CD4-positive, alpha-beta T cell treated with Interleukin-10 for 1 hour (primary cell): Measurements from ENCODE around the gene CENPB.

Source experiments
- DNase-seq: peaks from one replicate; pipeline ENCODE4 v3.0.0-alpha.2; 2020

CENPB gene

DNA sequence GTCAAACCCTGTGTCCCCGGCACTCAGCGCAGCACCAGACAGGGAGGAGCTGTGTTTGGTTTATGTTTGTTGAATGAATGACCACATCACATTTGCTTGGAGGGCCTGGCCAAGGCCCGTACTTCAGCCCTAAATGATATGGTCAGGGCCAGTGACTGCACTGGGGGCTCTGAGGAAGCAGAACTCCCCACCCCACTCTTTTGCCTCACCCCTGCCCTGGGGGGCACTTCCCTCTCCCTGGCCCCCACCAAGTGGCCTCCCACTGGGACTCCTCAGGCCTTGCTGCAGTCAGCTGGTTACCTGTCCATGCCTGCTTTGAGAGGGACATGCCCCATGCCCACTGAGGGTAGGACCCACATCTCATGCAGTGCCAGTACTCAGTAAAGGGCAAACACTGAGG, 21.9 kb downstream of the CENPB start:
- no peak for DNase-seq

DNA sequence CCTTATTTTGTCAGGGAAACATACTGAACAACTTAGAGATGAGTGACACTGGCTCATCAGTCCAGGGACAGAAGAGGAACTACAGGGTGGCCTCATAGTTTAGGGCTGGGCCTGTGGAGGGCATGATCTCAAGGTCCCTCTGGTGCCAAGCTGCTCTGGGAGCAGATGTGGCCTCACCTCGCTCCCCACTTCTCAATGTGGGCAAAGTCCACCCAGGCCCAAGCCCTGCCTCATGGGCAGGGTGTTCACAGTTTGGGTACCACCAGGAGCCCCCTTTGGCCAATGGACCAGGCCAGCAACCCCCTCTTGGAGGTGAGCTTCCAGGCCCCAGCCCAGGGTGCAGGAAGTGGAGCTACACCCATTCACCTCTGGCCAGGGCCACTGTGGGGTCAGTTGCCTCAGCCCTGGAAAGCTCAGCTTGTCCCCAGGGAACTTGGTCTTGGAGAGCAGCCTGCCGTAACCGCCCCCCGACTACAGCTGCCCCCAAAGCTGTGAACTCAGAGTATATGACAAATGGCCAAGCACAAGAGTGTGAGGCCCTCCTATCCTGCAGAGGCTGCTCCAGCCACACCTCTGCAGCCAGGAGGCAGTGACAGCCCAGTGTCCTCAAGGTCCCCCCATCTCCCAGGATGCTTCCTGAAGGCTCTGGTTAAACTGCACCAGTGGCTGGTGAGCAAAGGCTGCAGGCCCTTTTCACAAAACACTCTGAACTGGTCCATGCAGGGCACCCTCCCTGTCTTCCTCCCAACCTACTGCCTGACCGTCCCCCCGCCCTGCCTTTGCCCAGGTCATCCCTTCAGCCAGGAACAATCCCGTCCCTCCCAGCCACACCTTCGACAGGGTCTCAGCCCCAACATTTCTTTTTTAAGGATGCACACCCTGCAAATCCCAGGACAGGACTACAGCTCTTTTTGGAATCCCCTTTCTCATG, 22.6 kb downstream of the CENPB start:
- DNase-seq: no peak

DNA sequence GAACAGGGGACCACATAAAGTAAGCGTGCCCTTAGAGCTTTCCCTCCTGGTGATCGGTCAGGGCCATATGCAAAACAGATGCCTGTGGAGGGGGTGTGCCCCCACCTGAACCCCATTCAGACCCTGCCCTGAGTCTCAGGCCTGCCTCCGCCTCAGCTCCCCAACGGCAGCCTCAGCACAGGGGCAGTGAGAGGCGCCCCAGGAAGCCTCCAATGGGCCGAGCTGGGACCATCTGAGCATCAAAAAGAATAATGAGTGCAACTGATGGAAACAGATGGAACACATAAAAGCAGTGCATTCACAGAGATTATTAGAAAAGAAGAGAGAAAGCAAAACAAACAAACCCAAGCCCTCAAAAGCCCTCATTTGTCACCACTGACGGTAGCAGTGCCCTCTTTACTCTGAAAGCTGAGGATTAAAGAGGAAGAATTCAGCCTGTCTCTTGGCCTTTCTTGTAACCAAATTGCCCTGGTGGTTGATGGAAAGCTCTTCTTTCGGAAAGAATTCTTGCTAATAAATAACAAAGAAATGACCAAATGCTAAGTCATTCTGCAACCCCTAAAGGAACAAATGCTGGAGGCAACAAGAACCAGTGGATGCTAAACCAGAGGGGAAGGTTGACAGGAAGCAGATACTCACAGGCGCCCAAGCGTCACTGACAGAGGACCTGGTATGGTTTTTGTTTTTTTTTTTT, 25.7 kb downstream of the CENPB start:
- DNase-seq: no peak

DNA sequence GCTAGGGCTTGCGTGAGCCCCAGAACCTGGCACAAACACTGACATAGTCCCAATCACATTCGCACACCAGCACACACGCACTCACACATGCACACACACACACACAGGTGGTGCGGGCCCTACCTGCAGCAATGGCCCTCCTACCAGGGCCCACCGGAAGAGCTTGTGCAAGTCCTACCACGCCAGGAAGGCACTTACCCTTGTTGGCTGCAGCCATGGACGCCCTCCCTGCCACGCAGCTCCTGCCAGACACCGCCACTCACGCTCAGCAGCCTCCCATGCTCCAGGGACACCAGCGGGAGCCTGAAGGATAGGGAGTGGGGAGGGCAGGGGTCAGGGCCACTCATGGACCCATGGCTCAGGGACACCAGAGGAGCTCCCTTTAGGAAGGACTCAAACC, 26.7 kb downstream of the CENPB start:
- no peak for DNase-seq

DNA sequence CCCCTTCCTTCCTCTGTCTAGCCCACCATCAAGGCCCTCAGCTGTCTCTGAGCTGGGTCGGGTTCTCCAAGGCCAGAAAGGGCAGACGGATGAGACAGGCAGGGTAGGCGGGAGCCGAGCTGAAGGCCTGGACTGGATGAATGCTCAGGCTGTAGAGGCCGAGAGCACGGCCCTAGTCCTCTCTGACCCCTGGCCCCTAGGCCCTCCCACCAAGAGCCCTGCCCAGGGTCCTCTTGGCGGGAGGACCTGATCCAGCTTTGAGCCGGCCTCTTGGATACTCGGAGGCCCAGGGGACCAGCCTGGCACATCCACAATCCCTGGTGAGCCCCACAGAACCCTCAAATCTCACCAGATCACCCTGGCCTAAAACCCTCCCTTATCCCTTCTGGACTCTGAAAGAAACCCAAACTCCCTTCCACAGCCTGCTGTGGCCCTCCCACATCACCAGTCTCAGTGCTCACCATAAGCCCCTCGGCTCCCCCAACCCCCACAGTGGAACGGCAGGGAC, 27.2 kb downstream of the CENPB start:
- no peak for DNase-seq

DNA sequence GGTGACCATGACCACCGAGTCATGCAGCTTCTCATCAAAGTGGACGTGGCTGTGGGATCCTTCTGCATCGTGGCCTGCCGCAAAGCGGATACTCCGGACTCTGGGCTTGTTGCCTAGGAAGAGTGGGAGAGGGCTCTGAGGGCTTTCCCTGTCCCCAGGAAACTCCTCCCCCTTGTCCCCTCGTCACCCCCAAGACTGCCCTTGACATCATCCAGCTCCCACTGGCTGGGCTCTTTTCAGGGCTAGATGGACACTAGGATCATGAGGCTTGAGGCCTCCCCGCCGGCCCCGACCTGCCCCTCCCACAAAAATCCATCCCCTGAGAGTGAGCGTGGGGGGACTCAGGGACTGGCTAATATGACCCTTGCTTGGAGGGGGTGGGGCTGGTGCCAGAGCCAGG, 28.0 kb downstream of the CENPB start:
- no peak for DNase-seq

DNA sequence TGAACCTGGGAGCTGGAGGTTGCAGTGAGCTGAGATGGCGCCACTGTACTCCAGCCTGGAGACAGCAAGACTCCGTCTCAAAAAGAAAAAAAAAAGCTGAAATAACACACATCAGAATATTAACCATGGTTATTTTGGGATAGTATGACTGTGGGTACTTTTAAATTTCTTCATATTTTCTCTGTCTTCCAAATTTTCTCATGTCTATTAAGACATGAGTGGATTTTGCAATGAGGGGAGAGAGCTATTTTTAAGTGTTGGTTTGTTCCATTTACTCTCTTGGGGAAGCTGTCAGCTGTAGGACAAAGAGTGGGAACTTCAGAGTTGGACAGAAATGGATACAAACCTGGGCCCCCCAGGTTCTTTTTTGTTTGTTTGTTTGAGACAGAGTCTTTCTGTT, 29.3 kb downstream of the CENPB start:
- no peak for DNase-seq

DNA sequence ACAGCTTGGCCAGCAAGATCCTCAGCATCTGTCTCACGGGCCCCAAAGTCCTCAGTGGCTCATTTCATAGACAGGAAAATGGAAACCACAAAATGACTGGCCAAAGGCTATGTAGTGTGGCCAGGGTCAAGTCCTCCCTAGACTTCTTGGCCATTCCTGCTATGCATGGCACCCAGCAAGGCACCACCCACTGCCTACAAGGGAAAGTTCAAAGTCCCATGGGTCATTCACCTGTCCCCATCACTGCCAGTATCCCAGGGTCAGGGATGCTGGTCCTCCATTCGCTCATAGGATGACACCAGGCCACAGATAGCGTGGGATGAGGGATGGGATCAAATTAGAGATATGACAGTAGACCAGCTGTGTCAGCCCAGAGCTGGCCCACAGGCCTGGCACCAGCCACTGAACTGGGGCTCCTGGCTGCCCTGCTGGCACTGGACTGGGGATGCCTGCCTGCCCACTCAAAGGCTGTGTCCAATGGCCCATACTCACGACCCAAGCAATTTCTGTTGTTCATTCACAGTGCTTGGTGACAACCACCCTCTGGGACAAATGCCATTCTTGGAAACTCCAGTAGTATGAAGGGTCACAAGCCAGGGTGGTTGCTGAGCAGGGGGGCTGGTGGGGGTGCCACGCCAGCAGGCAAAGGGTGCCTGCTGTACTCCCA, 30.6 kb downstream of the CENPB start:
- no peak for DNase-seq

DNA sequence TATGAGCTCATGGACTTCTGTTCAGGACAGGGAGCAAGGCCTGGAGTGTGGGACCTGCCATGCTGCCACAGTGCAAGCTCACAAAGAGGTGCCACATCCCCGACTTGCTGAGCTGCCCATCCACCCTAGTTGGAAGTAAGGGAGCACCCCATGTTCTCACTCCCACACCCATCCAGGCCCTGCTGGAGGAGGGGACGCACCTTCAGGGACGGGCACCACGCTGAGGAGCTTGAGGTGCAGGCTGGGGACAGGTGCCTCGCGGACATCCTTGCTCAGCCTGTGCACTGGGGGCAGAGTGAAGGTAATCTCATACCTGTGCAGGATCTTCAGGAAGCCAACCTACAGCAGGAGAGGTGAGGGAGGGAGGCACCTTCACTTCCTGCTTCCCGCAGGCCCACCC, 31.3 kb downstream of the CENPB start:
- DNase-seq: no peak

DNA sequence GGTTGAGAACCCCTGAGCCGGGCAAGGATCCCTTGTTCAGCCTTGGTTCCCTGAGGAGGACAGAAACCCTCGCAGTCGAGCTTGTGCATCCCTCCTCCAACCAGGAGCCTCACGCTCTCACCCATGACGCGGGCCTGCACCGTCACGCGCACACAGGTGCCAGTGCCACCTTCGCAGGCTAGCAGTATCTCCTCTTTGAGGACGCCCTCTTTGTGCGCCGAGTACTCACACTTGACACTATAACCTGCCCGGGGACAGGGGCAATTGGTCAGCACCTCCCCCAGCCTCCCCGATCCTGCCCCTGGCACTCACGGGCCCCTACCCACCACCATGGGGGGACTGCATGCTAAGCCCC, 32.3 kb downstream of the CENPB start:
- DNase-seq: no peak

DNA sequence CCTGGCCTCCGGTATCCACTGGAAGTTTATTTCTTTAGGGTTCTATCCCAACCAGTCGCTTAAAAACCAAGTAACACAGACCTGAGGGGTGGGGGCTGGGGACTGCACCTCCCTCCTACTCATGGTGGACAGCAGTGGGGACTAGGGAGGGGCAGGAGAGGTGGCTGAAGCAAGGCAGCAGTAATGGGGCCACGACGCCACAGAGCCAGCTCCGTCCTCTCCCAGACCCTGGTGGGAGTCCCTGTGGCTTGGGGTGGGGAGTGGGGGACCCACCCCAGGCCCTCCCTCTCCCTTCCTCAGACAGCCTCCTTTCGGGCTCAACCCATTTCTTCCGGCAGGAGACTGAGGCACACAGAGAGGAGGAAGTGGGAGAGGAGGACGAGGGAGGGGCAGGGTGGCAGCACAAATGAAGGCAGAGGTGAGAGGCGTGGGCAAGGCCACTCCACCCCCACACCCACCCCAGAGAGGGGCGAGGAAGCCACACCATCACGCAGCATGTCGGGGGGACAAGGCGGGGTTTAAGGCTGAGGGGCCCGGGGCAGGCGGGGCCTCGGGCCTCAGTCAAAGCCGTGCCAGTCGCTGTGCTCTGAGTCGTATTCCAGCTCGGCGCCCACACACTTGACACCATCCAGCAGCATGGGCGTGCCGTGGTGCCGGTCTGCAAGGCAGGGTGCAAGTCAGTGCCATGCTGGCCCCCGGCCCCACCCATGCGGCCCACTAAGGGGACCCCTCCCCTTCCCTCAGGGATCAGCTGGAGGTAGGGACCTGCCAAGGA, 32.9 kb downstream of the CENPB start:
- no peak for DNase-seq

DNA sequence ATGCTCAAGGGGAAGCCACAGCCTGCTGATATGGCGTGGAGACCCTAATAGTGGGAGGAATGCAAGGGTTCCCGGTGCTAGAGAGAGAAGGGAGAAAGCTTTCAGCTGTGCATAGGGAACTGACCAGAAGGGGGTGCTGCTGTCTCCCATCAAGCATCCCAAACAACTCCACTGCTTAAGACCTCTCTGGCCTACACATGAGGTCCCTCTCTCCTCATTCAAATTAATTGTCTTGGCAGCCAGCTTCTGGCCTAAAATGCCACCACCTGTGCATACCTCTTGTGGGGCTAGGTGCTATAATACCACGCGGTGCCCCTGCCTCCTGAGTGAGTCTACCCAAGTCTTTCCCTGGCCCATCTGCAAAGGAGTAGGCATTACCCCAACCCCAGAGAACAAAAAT, 33.4 kb downstream of the CENPB start:
- peak; percentile 75 for DNase-seq

DNA sequence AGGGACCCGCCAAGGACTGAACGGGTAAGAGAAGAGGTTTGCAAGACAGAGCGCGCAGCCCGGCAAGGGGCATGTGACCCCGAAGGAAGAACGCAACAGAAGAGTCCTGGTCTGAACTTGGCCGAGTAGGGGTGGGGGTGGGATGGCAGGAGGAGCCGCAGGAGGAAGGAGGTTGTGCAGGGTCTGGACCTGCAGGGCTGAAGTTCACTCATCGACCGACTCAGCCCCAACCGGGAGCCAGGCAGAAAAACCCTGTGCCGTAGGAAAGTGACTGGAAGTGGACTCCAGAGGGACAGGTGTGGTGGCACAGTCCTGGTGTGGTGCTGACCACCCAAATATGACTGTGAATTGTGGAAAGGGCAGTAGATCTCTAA, 34.2 kb downstream of the CENPB start:
- no peak for DNase-seq

DNA sequence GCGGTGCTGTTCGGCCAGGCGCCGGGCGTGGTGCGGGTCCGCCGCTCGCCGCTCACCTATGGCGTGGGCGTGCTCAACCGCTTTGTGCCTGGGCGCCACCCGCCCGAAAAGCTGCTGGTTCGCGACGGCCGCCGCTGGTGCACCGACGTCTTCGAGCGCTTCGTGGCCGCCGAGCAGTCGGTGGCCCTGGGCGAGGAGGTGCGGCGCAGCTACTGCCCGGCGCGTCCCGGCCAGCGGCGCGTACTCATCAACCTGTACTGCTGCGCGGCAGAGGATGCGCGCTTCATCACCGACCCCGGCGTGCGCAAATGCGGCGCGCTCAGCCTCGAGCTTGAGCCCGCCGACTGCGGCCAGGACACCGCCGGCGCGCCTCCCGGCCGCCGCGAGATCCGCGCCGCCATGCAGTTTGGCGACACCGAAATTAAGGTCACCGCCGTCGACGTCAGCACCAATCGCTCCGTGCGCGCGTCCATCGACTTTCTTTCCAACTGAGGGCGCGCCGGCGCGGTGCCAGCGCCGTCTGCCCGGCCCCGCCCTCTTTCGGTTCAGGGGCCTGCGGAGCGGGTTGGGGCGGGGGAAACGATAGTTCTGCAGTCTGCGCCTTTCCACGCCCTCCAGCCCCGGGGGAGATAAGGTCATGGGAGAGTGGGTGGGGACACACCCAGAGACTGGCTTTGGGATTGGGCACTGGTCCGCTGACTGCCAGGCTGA, 34.7 kb downstream of the CENPB start:
- DNase-seq: peak; percentile 70

DNA sequence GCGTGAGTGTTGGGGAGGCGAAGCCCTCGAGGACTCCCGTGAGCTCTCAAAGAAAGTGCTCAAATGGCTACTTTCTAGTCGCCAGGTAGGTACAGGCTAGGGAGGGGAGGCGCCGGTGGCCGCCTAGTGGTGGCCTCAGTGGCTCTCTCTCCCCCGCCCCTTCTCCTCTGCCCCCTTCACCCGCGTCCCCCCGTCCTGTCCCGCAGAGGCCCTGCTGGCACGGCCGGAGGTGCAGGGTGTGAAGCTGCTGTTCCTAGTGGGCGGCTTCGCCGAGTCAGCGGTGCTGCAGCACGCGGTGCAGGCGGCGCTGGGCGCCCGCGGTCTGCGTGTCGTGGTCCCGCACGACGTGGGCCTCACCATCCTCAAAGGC, 35.2 kb downstream of the CENPB start:
- DNase-seq: no peak

DNA sequence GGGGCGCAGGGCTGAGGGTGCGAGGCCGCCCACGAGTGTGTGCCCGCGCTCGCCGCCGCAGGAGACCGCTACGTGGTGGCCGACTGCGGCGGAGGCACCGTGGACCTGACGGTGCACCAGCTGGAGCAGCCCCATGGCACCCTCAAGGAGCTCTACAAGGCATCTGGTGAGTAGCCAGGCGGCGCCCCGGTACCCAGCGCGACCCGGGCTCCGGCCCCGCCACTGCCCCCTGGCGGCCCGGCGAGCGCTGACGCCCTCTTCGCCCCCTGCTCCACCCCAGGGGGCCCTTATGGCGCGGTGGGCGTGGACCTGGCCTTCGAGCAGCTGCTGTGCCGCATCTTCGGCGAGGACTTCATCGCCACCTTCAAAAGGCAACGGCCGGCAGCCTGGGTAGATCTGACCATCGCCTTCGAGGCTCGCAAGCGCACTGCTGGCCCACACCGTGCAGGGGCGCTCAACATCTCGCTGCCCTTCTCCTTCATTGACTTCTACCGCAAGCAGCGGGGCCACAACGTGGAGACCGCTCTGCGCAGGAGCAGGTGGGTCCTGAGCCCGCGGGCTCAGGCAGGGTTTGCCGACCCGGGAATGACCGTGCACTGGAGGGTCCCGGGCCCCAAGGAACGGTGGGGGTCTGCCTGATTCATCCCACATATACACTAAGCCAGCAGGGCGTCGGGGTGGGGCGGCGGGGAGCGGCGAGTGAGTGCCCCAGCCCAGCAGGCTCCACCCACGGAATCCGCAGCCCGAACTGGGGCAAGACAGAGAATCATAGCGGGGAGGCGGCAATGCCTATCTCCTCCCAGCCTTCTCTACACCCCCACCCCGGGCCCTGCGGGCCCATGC, 36.6 kb downstream of the CENPB start:
- peak; percentile 25 for DNase-seq

DNA sequence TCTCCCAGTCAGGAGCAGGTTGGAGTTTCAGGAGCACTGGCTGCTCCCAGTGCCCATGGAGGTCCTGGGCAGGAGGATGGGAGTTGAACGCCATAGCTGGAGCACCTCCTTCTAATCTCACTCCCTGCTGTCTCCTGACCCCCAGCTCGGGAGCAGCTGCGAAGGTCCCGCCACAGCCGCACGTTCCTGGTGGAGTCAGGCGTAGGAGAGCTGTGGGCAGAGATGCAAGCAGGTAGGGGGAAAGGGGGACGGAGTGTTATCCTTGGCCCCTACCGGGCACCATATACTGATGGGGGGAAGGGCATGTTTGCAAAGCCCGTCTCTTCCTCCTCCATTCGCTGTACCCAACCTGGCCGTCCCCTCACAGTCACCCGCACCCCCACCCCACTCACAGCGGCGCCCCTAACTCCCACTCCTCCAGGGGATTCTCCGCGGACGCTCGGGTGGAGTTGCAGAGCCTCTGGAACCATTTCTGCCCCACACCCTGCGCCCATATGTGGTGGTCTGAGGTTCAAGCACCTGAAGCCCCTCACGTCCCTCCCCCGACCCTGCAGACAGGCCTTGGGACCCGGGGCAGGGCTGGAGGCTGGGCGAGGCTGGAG, 37.4 kb downstream of the CENPB start:
- no peak for DNase-seq

DNA sequence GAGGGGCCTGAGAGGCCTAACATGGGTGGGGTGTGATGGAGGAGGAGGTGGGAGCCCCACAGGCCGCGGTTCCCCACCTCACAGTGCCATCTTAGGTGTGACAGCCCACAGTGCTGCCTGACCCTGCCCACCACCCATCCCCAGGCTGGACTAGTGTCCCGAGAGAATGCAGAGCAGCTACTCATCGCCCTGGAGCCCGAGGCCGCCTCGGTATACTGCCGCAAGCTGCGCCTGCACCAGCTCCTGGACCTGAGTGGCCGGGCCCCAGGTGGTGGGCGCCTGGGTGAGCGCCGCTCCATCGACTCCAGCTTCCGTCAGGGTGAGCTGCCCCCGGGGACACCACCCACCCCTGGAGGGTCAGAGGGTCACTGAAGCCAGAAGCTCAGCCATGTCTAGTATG, 38.5 kb downstream of the CENPB start:
- no peak for DNase-seq

DNA sequence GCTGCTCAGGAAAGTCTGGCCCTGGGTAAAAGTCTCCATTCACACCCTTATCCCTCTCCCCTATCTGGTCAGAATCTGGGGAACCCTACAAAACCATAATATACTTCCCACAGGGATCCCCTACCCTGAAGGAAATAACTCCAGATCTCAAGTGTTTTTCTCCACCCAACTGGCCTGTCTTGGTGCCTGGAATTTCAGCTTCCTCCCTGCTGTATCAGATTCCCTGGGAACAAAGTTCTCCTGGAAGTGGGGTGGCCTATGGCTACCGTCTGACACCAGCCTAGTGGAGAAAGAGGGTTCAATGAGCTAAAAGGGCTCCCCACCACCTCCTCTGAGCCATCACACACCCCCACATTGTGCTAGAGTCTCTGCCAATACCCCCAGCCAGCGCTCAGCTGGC, 39.1 kb downstream of the CENPB start:
- no peak for DNase-seq

DNA sequence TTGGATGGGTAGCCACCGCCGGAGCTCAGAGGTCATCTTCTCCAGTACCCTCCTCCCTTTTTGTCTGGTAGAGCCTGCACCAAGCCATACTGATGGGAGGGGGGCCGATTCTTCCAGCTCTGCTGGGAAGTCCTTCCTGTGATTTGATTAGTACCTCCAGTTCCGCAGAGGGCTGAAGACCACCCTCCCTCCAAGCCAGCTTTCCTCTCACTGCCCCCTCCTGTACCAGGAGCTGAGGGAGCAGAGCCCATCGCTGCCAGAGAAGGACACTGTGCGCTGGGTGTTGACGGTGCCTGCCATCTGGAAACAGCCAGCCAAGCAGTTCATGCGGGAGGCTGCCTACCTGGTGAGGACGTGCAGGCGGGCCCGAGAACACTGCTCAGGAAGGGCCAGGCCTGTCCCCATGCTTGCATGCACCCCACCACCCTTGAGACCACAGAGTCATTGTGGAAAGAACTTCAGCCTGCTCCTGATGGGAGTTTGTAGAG, 40.8 kb downstream of the CENPB start:
- no peak for DNase-seq
